MM.1S (cell line): ENCODE results near the gene MAGEF1.

Source experiments
- DNase-seq: peaks from one replicate; pipeline ENCODE4 v3.0.0-alpha.2; 2015
- H2AFZ ChIP-seq: fragments of 300-600 bp; sonication (generic); 2 replicates; pipeline ENCODE4 v1.6.0; 2016; ENCODE audit warnings: antibody characterized with exemption, low read length
- H3F3A ChIP-seq: fragments of 300-600 bp; sonication (generic); 2 replicates; pipeline ENCODE4 v1.6.1; 2016; ENCODE audit warnings: mild to moderate bottlenecking, antibody characterized with exemption, low read length, moderate library complexity, mixed read lengths; ENCODE audit not compliant: insufficient read depth
- H3K27ac ChIP-seq: fragments of 300-600 bp; sonication (generic); 2 replicates; pipeline ENCODE4 v1.5.1; 2016; ENCODE audit warnings: mild to moderate bottlenecking, low read length
- H3K27me3 ChIP-seq: fragments of 300-600 bp; sonication (generic); replicated peaks from 2 replicates; pipeline ENCODE4 v1.6.0; 2016; ENCODE audit warnings: low read length; ENCODE audit not compliant: insufficient read depth
- H3K36me3 ChIP-seq: fragments of 300-600 bp; sonication (generic); replicated peaks from 2 replicates; pipeline ENCODE4 v1.6.1; 2016; ENCODE audit warnings: mild to moderate bottlenecking, low read length, mixed read lengths; ENCODE audit not compliant: insufficient read depth
- H3K4me1 ChIP-seq: fragments of 300-600 bp; sonication (generic); 2 replicates; pipeline ENCODE4 v1.6.1; 2016; ENCODE audit warnings: low read length, mixed read lengths
- H3K4me2 ChIP-seq: fragments of 300-600 bp; sonication (generic); 2 replicates; pipeline ENCODE4 v1.6.0; 2016; ENCODE audit warnings: low read depth, low read length
- H3K4me3 ChIP-seq: fragments of 300-600 bp; sonication (generic); 2 replicates; pipeline ENCODE4 v1.5.1; 2016; ENCODE audit warnings: low read length, mixed read lengths
- H3K79me2 ChIP-seq: fragments of 300-600 bp; sonication (generic); 2 replicates; pipeline ENCODE4 v1.6.1; 2016; ENCODE audit warnings: mixed run types, low read length, mixed read lengths
- H3K9ac ChIP-seq: fragments of 300-600 bp; sonication (generic); 2 replicates; pipeline ENCODE4 v1.6.1; 2016; ENCODE audit warnings: low read length, mixed read lengths
- H3K9me2 ChIP-seq: fragments of 300-600 bp; sonication (generic); replicated peaks from 2 replicates; pipeline ENCODE4 v1.6.1; 2016; ENCODE audit warnings: mild to moderate bottlenecking, low read length, mixed read lengths; ENCODE audit not compliant: insufficient read depth
- H3K9me3 ChIP-seq: fragments of 300-600 bp; sonication (generic); replicated peaks from 2 replicates; pipeline ENCODE4 v1.6.1; 2016; ENCODE audit warnings: mild to moderate bottlenecking, low read length, mixed read lengths; ENCODE audit not compliant: insufficient read depth
- H4K20me1 ChIP-seq: fragments of 300-600 bp; sonication (generic); 2 replicates; pipeline ENCODE4 v1.6.1; 2016; ENCODE audit warnings: mild to moderate bottlenecking, low read length, moderate library complexity, mixed read lengths; ENCODE audit not compliant: insufficient read depth
- CTCF ChIP-seq: fragments of 300-600 bp; sonication (generic); IDR thresholded peaks from 2 replicates; pipeline ENCODE4 v1.5.1; 2016; ENCODE audit warnings: antibody characterized with exemption, low read length, mixed read lengths
- EZH2 ChIP-seq: fragments of 300-600 bp; sonication (generic); optimal IDR thresholded peaks from 2 replicates; pipeline ENCODE3; 2017; ENCODE audit warnings: low read depth, mild to moderate bottlenecking, antibody characterized with exemption, low read length, mixed read lengths
- EZH2phosphoT487 ChIP-seq: fragments of 300-600 bp; sonication (generic); IDR thresholded peaks from 2 replicates; pipeline ENCODE4 v1.6.1; 2018; ENCODE audit warnings: antibody characterized with exemption, low read length

Gene MAGEF1

GRCh38 chr3:184751204-184752040, 39.6 kb upstream of the MAGEF1 start:
- H3F3A ChIP-seq: no peaks in the 10 kb centered on the region
- H3K9me3 ChIP-seq: no peaks in the 10 kb centered on the region
- H3K4me3 ChIP-seq: no peak overlapping the region
- no peak for DNase-seq
- H2AFZ ChIP-seq: no peak overlapping the region
- H3K4me1 ChIP-seq: no peaks in the 10 kb centered on the region
- H3K79me2 ChIP-seq: no peaks in the 10 kb centered on the region
- H3K4me2 ChIP-seq: no peak overlapping the region
- no peak overlapping the region for H3K27ac ChIP-seq
- H4K20me1 ChIP-seq: no peaks in the 10 kb centered on the region
- H3K9ac ChIP-seq: no peak overlapping the region
- H3K36me3 ChIP-seq: no peaks in the 10 kb centered on the region
- H3K9me2 ChIP-seq: no peaks in the 10 kb centered on the region
- peaks cover 6% of the 10 kb centered on the region for H3K27me3 ChIP-seq
- TF ChIP-seq EZH2: no peak

- DNase-seq: no peak
- Histone ChIP-seq H3K9me3 (no peaks in the 10 kb centered on the region), H3K27ac (no peak overlapping the region), H3K4me2 (no peak overlapping the region), H3F3A (no peaks in the 10 kb centered on the region), H3K9ac (no peak overlapping the region), H4K20me1 (no peaks in the 10 kb centered on the region), H3K9me2 (no peaks in the 10 kb centered on the region), H3K36me3 (no peaks in the 10 kb centered on the region), H3K4me3 (no peak overlapping the region), H3K79me2 (no peaks in the 10 kb centered on the region), H3K27me3 (peaks cover 6% of the 10 kb centered on the region), H3K4me1 (no peaks in the 10 kb centered on the region), H2AFZ (no peak overlapping the region)
- no peak for TF ChIP-seq EZH2phosphoT487
- TF ChIP-seq EZH2: no peak
- TF ChIP-seq CTCF: no peak
These were observed 38.7 kb upstream of the MAGEF1 start for GRCh38 chr3:184750349-184751083.

DNA sequence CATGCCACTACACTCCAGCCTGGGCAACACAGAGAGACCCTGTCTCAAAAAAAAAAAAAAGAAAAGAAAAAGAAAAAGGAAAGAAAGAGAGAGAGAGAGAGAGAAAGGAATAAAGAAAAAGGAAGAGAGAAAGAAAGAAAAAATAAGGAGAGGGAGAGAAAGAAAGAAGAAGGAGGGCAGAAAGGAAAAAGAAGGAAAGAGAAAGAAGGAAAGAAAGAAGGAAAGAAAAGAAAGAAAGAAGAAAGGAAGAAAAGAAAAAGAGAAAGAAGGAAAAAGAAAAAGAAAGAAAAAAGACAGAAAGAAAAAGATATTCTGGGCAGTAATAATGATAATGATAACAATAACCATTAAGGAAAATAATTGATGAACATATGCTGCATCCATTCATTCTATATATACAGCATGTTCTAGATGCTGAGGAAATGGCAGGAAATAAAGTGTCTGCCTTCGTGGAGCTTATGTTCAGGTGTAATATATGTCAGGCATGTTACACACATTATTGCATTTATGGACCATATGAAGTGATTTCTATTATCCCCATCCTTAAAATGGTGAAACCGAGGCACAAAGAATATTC, 37.4 kb upstream of the MAGEF1 start:
- H3K4me2 ChIP-seq: no peak overlapping the region
- DNase-seq: no peak
- no peak overlapping the region for H3K27ac ChIP-seq
- no peaks in the 10 kb centered on the region for H3K36me3 ChIP-seq
- H3K9me3 ChIP-seq: no peaks in the 10 kb centered on the region
- no peak overlapping the region for H3K4me3 ChIP-seq
- H3K9me2 ChIP-seq: no peaks in the 10 kb centered on the region
- no peaks in the 10 kb centered on the region for H3K79me2 ChIP-seq
- TF ChIP-seq CTCF (no peak), EZH2 (no peak), EZH2phosphoT487 (no peak)
- no peaks in the 10 kb centered on the region for H3K4me1 ChIP-seq
- H4K20me1 ChIP-seq: no peaks in the 10 kb centered on the region
- no peak overlapping the region for H3K9ac ChIP-seq
- no peaks in the 10 kb centered on the region for H3F3A ChIP-seq
- peaks cover 6% of the 10 kb centered on the region for H3K27me3 ChIP-seq
- H2AFZ ChIP-seq: no peak overlapping the region
